GM12878 (cell line): ENCODE measurements around the gene COL8A2.

Experiments used
- EP300 ChIP-seq, 2 experiments: fragments of 150-350 bp in 1 of 2; IDR thresholded peaks; 2 replicates each; pipeline ENCODE4 v1.6.1; 2011 to 2012; ENCODE audit warnings: low read depth in 2 of 2, low read length in 2 of 2, borderline replicate concordance in 1 of 2, improper control_type of control experiment in 1 of 2, inconsistent platforms in 1 of 2; ENCODE audit not compliant: control insufficient read depth in 1 of 2
- FOXK2 ChIP-seq: fragments of 450-650 bp; IDR thresholded peaks from 2 replicates; pipeline ENCODE4 v1.6.1; 2017; ENCODE audit warnings: mild to moderate bottlenecking, moderate library complexity
- MXI1 ChIP-seq: fragments of 150-350 bp; IDR thresholded peaks from 2 replicates; pipeline ENCODE4 v1.6.1; 2011; ENCODE audit warnings: low read depth, mild to moderate bottlenecking, inconsistent platforms, low read length, improper control_type of control experiment
- POLR2A ChIP-seq: IDR thresholded peaks from 2 replicates; pipeline ENCODE4 v1.6.1; 2011; ENCODE audit warnings: low read depth, mild to moderate bottlenecking, low read length
- POLR2AphosphoS5 ChIP-seq: IDR thresholded peaks from 2 replicates; pipeline ENCODE4 v1.6.1; 2011; ENCODE audit warnings: mild to moderate bottlenecking, low read length, inconsistent platforms
- SIN3A ChIP-seq: IDR thresholded peaks from 2 replicates; pipeline ENCODE4 v1.6.1; 2012; ENCODE audit warnings: low read depth, low read length, improper control_type of control experiment
- SPI1 ChIP-seq: IDR thresholded peaks from 2 replicates; pipeline ENCODE4 v1.6.1; 2011; ENCODE audit warnings: low read depth, mild to moderate bottlenecking, low read length, moderate library complexity, borderline replicate concordance; ENCODE audit not compliant: insufficient read depth
- TAF1 ChIP-seq: IDR thresholded peaks from 2 replicates; pipeline ENCODE4 v1.6.1; 2011; ENCODE audit warnings: mild to moderate bottlenecking, low read depth, low read length, borderline replicate concordance
- TF ChIP-seq, protein P1 (sequence below), 3 experiments: IDR thresholded peaks in 2 of 3; conservative IDR thresholded peaks in 1 of 3; 2 replicates each; pipeline ENCODE4 v1.5.1; 2011; ENCODE audit warnings: low read depth in 3 of 3, low read length in 3 of 3, mild to moderate bottlenecking in 3 of 3, control low read depth in 2 of 3, moderate library complexity in 2 of 3, inconsistent platforms in 1 of 3, mixed read lengths in 1 of 3; ENCODE audit not compliant: control insufficient read depth in 2 of 3, insufficient read depth in 1 of 3; ENCODE audit errors: extremely low read depth in 1 of 3

- TF ChIP-seq POLR2AphosphoS5 (no peak), SIN3A (no peak), MXI1 (no peak), FOXK2 (no peak), TAF1 (no peak), EP300 (IDR thresholded peaks at IDR 0.05; ENCODE audit: borderline replicate concordance in 1 of 2, control insufficient read depth in 1 of 2, low read depth in 2 of 2, low read length in 2 of 2) (no peak), POLR2A (no peak), SPI1 (no peak)
- TF ChIP-seq, protein P1, sequence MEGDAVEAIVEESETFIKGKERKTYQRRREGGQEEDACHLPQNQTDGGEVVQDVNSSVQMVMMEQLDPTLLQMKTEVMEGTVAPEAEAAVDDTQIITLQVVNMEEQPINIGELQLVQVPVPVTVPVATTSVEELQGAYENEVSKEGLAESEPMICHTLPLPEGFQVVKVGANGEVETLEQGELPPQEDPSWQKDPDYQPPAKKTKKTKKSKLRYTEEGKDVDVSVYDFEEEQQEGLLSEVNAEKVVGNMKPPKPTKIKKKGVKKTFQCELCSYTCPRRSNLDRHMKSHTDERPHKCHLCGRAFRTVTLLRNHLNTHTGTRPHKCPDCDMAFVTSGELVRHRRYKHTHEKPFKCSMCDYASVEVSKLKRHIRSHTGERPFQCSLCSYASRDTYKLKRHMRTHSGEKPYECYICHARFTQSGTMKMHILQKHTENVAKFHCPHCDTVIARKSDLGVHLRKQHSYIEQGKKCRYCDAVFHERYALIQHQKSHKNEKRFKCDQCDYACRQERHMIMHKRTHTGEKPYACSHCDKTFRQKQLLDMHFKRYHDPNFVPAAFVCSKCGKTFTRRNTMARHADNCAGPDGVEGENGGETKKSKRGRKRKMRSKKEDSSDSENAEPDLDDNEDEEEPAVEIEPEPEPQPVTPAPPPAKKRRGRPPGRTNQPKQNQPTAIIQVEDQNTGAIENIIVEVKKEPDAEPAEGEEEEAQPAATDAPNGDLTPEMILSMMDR (IDR thresholded peaks at IDR 0.05 in 2 of 3, conservative IDR thresholded peaks at IDR 0.05 in 1 of 3; ENCODE audit: control insufficient read depth in 2 of 3, extremely low read depth in 1 of 3, insufficient read depth in 1 of 3, low read depth in 3 of 3, low read length in 3 of 3), result no peak
These were observed 29.9 kb upstream of the COL8A2 start for GRCh38 chr1:36154765-36155407.
